ACC112 (cell line): ENCODE results near the gene UHRF1.
"Not testable (repeated sequence)": the region's sequence is repeated elsewhere in the genome, so short reads cannot be mapped to it uniquely, and the experiment has no call there.

Experiments used
- H2AFZ ChIP-seq: fragments of 200-600 bp; sonication (generic); one replicate; pipeline ENCODE4 v1.6.0; 2017; ENCODE audit warnings: antibody characterized with exemption, low read length; ENCODE audit not compliant: unreplicated experiment
- H3K27ac ChIP-seq: fragments of 200-600 bp; sonication (generic); 2 replicates; pipeline ENCODE4 v1.5.1; 2014; ENCODE audit warnings: low read depth, mild to moderate bottlenecking, antibody characterized with exemption, low read length, moderate library complexity
- H3K27me3 ChIP-seq: fragments of 200-600 bp; sonication (generic); 2 replicates; pipeline ENCODE4 v1.6.1; 2014; ENCODE audit warnings: mild to moderate bottlenecking, antibody characterized with exemption, low read length, moderate library complexity, mixed read lengths; ENCODE audit not compliant: insufficient read depth
- H3K36me3 ChIP-seq: fragments of 200-600 bp; sonication (generic); 2 replicates; pipeline ENCODE4 v1.6.1; 2016; ENCODE audit warnings: mild to moderate bottlenecking, antibody characterized with exemption, low read length, moderate library complexity, mixed read lengths; ENCODE audit not compliant: insufficient read depth
- H3K4me1 ChIP-seq: fragments of 200-600 bp; sonication (generic); one replicate; pipeline ENCODE4 v1.6.1; 2016; ENCODE audit warnings: low read length, mixed read lengths; ENCODE audit not compliant: insufficient read depth, unreplicated experiment, control insufficient read depth
- H3K4me3 ChIP-seq: fragments of 200-600 bp; sonication (generic); 2 replicates; pipeline ENCODE4 v1.5.1; 2014; ENCODE audit warnings: mild to moderate bottlenecking, low read depth, low read length
- H3K79me2 ChIP-seq: fragments of 200-600 bp; sonication (generic); one replicate; pipeline ENCODE4 v1.6.0; 2016; ENCODE audit warnings: low read length; ENCODE audit not compliant: control insufficient read depth, unreplicated experiment, insufficient read depth

UHRF1 gene

DNA sequence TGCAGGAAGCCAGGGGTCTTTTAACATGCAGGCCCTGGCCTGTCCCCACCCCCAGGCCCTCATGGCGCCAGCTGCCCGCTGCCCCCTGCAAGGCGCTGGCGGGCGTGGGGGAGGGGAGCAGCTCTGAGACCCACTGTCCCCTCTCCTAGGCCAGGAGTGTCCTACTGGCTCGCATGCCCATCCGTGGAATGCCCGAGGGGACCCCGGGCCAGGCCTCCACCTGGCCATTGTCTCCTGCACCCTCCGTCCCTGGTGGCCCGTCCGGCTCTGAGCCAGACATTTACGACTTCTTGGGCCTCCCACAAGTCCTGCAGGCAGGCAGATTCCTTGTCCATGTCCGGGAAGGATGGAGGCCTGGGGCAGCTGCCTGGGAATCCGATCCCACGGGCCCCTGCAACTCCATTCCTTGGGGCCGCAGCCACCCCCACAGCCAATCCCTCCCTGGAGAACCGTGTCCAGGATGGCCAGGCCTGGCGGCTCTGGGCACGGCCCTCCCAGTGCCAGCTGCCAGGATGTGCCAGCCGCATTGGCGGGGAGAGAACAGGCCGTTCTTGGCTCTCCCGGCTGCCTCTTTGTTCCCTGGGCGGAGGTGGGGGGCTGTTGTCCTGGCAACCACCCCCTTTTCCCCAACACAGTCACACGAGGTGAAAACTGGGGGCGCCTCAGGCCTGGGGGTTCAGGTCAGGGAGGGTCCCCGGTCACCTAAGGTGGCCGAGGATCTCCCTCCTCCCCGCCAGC, 31.4 kb upstream of the UHRF1 start:
- Histone ChIP-seq H3K79me2 (no peaks in the 10 kb centered on the region), H3K4me3 (no peak overlapping the region), H3K27me3 (no peaks in the 10 kb centered on the region), H2AFZ (no peak overlapping the region), H3K4me1 (no peaks in the 10 kb centered on the region), H3K27ac (no peak overlapping the region), H3K36me3 (no peaks in the 10 kb centered on the region)

DNA sequence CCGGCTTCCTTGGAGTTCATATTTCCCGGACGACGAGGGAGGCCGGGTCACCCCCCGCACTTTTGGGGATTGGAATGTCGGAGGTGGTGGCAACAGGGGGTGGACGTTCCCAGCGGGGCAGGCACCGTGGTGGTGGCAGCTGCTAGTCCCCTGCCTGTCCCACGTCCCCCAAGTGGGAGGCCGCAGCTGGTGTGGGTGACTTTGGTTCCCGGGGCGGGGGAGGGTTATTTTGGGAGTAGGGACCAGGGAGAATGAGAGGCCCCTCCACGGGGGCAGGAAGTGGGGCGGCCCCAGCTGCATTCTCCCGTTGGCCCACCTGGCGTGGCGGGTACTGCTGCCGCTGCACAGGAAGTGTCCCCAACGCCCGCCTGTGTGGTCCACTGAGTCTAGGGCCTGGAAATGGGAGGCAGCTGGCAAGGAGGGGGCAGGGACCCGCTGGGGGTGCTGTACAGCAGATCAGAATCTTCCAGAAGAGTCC, 30.8 kb upstream of the UHRF1 start:
- H3K79me2 ChIP-seq, result no peaks in the 10 kb centered on the region
- H3K27ac ChIP-seq, result no peak overlapping the region
- no peaks in the 10 kb centered on the region for H3K36me3 ChIP-seq
- no peaks in the 10 kb centered on the region for H3K4me1 ChIP-seq
- no peaks in the 10 kb centered on the region for H3K27me3 ChIP-seq
- no peak overlapping the region for H2AFZ ChIP-seq
- H3K4me3 ChIP-seq, result no peak overlapping the region

DNA sequence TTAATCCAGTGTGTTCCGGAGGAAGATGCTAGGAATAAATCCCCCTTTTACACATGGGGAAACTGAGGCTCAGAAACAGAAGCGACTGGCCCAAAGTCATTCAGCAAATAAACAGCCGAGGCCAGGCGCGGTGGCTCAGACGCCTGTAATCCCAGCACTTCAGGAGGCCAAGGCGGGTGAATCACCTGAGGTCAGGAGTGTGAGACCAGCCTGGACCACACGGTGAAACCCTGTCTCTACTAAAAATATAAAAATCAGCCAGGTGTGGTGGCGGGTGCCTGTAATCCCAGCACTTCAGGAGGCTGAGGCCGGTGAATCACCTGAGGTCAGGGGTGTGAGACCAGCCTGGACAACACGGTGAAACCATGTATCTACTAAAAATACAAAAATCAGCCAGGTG, 30.3 kb upstream of the UHRF1 start:
- no peaks in the 10 kb centered on the region for H3K79me2 ChIP-seq
- H2AFZ ChIP-seq, result no peak overlapping the region
- H3K4me3 ChIP-seq, result no peak overlapping the region
- no peaks in the 10 kb centered on the region for H3K27me3 ChIP-seq
- no peaks in the 10 kb centered on the region for H3K36me3 ChIP-seq
- H3K27ac ChIP-seq, result no peak overlapping the region
- H3K4me1 ChIP-seq, result no peaks in the 10 kb centered on the region

DNA sequence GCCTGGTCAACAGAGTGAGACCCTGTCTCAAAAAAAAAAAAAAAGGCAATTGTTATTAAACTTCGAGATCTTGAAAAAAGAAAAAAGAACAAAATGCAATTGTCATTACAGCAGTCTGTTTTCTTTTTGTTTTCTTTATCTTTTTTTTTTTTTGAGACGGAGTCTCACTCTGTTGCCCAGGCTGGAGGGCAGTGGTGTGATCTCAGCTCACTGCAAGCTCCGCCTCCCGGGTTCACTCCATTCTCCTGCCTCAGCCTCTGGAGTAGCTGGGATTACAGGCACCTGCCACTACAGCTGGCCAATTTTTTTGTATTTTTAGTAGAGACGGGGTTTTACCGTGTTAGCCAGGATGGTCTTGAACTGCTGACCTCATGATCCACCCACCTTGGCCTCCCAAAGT, 26.4 kb upstream of the UHRF1 start:
- not testable (repeated sequence) for H3K27ac ChIP-seq, H2AFZ ChIP-seq, H3K79me2 ChIP-seq, H3K36me3 ChIP-seq, H3K4me3 ChIP-seq, H3K4me1 ChIP-seq, H3K27me3 ChIP-seq

DNA sequence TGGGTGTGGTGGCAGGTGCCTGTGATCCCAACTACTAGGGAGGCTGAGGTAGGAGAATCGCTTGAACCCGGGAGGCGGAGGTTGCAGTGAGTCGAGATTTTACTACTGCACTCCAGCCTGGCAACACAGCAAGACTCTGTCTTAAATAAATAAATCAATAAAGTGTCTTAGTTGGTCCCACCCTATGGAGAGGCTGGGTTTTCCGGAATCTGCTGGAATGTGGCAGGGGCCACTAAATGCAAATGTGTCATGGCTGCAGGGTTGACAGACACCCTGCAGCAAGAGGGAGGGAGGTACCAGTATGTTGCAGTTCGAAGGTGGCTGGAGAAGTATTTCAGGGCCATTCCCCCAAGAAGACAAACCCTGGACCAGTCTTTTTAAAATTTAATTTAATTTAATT, 24.3 kb upstream of the UHRF1 start:
- not testable (repeated sequence) for H3K4me1 ChIP-seq, H3K27me3 ChIP-seq, H3K27ac ChIP-seq, H3K79me2 ChIP-seq, H2AFZ ChIP-seq, H3K36me3 ChIP-seq, H3K4me3 ChIP-seq

DNA sequence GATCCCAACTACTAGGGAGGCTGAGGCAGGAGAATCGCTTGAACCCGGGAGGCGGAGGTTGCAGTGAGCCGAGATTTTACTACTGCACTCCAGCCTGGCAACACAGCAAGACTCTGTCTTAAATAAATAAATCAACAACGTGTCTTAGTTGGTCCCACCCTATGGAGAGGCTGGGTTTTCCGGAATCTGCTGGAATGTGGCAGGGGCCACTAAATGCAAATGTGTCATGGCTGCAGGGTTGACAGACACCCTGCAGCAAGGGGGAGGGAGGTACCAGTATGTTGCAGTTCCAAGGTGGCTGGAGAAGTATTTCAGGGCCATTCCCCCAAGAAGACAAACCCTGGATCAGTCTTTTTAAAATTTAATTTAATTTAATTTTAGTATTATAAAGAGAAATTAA, 21.5 kb upstream of the UHRF1 start:
- H3K4me3 ChIP-seq, H3K79me2 ChIP-seq, H3K36me3 ChIP-seq, H2AFZ ChIP-seq, H3K4me1 ChIP-seq, H3K27me3 ChIP-seq, H3K27ac ChIP-seq: not testable (repeated sequence)

DNA sequence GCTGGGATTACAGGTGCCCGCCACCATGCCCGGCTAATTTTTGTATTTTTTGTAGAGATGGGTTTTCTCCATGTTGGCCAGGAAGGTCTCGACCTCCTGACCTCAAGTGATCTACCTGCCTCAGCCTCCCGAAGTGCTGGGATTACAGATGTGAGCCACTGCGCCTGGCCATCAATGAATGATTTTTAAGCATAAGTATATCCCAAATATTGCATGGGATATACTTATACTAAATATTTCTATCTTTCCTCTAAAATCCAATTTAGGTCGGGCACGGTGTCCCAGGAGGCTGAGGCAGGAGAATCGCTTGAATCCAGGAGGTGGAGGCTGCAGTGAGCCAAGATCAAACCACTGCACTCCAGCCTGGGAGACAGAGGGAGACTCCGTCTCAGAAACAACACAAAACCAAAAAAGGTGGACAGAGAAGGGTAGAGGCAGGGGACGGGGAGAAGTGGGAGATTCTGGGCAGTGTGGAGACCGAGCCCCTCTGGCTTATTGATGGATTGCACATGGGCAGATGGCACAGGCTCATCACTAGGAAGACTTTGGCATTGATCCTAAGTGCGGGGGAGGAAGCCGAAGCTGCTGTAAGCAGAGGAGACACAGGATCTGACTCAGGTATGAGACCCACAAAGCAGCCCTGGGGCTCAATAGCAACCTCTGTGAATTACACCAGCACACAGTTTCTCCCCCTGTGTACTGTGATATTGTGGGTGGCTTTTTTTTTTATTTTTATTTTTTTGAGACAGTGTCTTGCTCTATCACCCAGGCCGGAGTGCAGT, 20.1 kb upstream of the UHRF1 start:
- Histone ChIP-seq H2AFZ (no peak overlapping the region), H3K4me1 (no peaks in the 10 kb centered on the region), H3K27me3 (no peaks in the 10 kb centered on the region), H3K4me3 (no peak overlapping the region), H3K79me2 (no peaks in the 10 kb centered on the region), H3K36me3 (no peaks in the 10 kb centered on the region), H3K27ac (no peak overlapping the region)

DNA sequence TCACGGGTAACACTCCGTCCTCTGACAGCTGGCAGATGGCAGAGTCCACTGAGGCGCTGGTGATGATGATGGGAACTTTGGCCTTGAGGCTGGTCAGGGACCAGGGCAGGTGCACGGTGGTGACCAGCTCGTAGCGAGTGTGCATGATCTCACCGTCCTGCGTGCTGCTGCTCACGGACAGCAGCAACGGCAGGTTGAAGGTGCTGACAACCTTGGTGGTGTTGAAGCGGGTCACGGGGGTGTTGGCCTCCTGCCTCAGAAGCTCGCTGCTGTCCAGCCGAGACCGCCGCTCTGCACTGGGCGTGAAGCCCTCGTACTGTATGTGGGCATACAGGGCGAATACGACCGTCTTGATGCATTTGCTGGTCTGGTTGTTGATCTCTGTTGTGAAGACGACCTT, 18.2 kb upstream of the UHRF1 start:
- no peak overlapping the region for H3K4me3 ChIP-seq
- no peaks in the 10 kb centered on the region for H3K27me3 ChIP-seq
- no peaks in the 10 kb centered on the region for H3K79me2 ChIP-seq
- no peaks in the 10 kb centered on the region for H3K36me3 ChIP-seq
- no peak overlapping the region for H2AFZ ChIP-seq
- H3K4me1 ChIP-seq, result peaks cover 5% of the 10 kb centered on the region
- H3K27ac ChIP-seq, result no peak overlapping the region

DNA sequence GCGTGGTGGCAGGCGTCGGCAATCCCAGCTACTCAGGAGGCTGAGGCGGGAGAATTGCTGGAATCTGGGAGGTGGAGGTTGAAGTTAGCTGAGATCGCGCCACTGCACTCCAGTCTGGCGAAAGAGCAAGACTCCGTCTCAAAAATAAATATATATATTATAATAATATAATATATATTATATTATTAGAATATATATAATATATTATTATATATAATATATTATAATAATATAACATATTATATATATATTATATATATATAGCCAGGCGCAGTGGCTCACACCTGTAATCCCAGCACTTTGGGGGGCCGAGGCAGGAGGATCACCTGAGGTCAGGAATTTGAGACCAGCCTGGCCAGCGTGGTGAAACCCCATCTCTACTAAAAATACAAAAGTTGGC, 16.3 kb upstream of the UHRF1 start:
- H3K27ac ChIP-seq, H3K79me2 ChIP-seq, H3K4me3 ChIP-seq, H3K27me3 ChIP-seq, H2AFZ ChIP-seq, H3K4me1 ChIP-seq, H3K36me3 ChIP-seq: not testable (repeated sequence)

DNA sequence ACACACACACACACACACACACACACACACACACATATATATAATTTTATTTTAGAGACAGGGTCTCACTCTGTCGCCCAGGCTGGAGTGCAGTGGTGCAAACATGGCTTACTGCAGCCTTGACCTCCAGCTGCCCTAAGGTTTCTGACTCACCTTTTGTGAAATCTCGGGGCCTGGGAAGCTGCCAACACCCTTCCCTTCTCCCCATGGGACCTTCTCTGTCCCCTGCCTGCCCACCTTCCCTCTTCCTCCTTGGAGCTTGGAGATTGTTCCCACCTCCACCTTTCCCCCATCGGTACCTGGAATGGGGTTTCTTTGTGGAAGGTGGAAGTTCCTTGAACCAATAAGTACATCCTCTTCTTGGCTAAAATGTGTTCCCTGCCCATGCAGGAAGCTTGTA, 12.9 kb upstream of the UHRF1 start:
- Histone ChIP-seq H3K27me3 (no peaks in the 10 kb centered on the region), H3K27ac (no peak overlapping the region), H3K4me1 (peaks cover 9% of the 10 kb centered on the region), H3K79me2 (no peaks in the 10 kb centered on the region), H3K36me3 (no peaks in the 10 kb centered on the region), H2AFZ (no peak overlapping the region), H3K4me3 (no peak overlapping the region)

DNA sequence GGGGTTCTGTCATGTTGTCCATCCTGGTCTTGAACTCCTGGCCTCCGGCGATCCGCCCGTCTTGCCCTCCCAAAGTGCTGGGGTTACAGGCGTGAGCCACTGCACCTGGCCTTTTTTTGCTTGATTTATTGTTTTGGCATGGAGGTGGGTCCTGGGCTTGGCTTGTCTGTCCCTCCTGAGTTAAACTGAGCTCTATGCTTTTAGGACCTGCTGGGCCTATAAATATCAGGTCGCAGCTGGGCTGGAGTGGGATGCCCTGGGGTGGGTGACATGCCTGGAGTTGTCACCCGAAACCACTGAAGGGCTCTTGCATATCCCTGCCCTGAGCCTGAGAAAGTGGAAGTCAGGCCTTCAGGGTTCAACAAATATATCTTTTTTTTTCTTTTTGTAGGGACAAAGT, 12.2 kb upstream of the UHRF1 start:
- Histone ChIP-seq H3K36me3 (no peaks in the 10 kb centered on the region), H3K4me3 (no peak overlapping the region), H3K27me3 (no peaks in the 10 kb centered on the region), H3K4me1 (peaks cover 9% of the 10 kb centered on the region), H3K27ac (no peak overlapping the region), H3K79me2 (no peaks in the 10 kb centered on the region), H2AFZ (no peak overlapping the region)
